Activated T-helper 1 cell treated with anti-CD3 and anti-CD28 coated beads, Interleukin-12 subunit alpha, Interleukin-12 subunit beta, Interleukin-2, Interleukin-4 antibody, amounts not matched to agents 30 ng/mL and 10 ng/mL and 1 ng/mL, durations not matched to agents 14 hours and 24 hours and 36 hours (primary cell): ENCODE data around the gene POTEI. TPM values are rescaled to one million over a fixed set of nuclear protein-coding genes. Genes with fewer than 3 reads are reported as not detected.
"Not testable (repeated sequence)": the region's sequence is repeated elsewhere in the genome, so short reads cannot be mapped to it uniquely, and the experiment has no call there.

ENCODE experiments used
- DNase-seq: peaks from one replicate; pipeline ENCODE4 v3.0.0; 2021; ENCODE audit warnings: low spot score
- H3K27ac Mint-ChIP-seq: one replicate; pipeline ENCODE4 v1.8.0; 2021; ENCODE audit warnings: mild to moderate bottlenecking, mixed read lengths
- H3K27me3 Mint-ChIP-seq: one replicate; pipeline ENCODE4 v1.8.0; 2022; ENCODE audit warnings: mild to moderate bottlenecking, moderate library complexity, mixed read lengths; ENCODE audit not compliant: insufficient read depth
- H3K36me3 Mint-ChIP-seq: one replicate; pipeline ENCODE4 v1.8.0; 2021; ENCODE audit warnings: low read depth, mixed read lengths
- H3K4me1 Mint-ChIP-seq: one replicate; pipeline ENCODE4 v1.8.0; 2021; ENCODE audit warnings: low read depth, mixed read lengths
- H3K4me3 Mint-ChIP-seq: one replicate; pipeline ENCODE4 v1.8.0; 2021; ENCODE audit warnings: mild to moderate bottlenecking, moderate library complexity, mixed read lengths
- H3K9me3 Mint-ChIP-seq: one replicate; pipeline ENCODE4 v1.8.0; 2021; ENCODE audit warnings: mixed read lengths
- intact Hi-C: fragments of 100-400 bp; cut with micrococcal nuclease; formaldehyde crosslinking; loops from one replicate; pipeline ENCODE4 v1.15.1; 2024
- total RNA-seq: library from RNA; stranded (reverse); gene quantifications from 2 replicates; pipeline ENCODE4 v1.2.3, GENCODE V29; 2022

Gene POTEI
- not detected in 2 replicates for total RNA-seq

GRCh38 chr2:130509228-130509627 lies at the start of gene POTEI:
Gene POTEI (minus strand): TSS chr2:130509328. CDS start chr2:130509235, 93 bp downstream.
- H3K36me3 Mint-ChIP-seq, H3K9me3 Mint-ChIP-seq, H3K4me1 Mint-ChIP-seq, H3K27me3 Mint-ChIP-seq, H3K4me3 Mint-ChIP-seq, H3K27ac Mint-ChIP-seq, DNase-seq, intact Hi-C loops: not testable (repeated sequence)

DNA sequence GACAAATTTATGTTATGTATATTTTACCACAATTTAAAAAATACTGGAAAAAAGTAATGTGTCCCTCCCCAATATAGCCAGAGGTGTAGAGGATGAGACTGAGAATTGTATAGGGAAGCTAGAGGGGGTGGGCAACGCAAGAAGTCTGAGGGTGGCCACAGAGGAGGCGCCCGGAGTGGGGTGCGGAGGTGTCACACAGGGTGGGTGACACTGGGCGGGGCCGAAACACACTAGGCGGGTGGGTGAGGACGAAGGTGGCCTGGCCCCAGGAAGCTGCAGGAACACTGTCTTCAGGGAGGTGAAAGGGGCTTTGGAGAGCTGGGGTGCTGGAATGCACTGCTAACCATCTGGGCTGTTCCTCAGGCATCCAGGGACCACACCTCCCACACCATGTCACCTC lies 47.3 kb upstream of the POTEI start:
- H3K27me3 Mint-ChIP-seq, DNase-seq, H3K36me3 Mint-ChIP-seq, H3K4me3 Mint-ChIP-seq, H3K4me1 Mint-ChIP-seq, H3K27ac Mint-ChIP-seq, H3K9me3 Mint-ChIP-seq, intact Hi-C loops: not testable (repeated sequence)

- DNase-seq, H3K4me1 Mint-ChIP-seq, H3K9me3 Mint-ChIP-seq, H3K36me3 Mint-ChIP-seq, H3K27ac Mint-ChIP-seq, H3K27me3 Mint-ChIP-seq, H3K4me3 Mint-ChIP-seq, intact Hi-C loops: not testable (repeated sequence)
Measured at GRCh38 chr2:130554178-130554577, 45.0 kb upstream of the POTEI start.

- H3K9me3 Mint-ChIP-seq, H3K4me3 Mint-ChIP-seq, H3K27ac Mint-ChIP-seq, H3K36me3 Mint-ChIP-seq, intact Hi-C loops, H3K4me1 Mint-ChIP-seq, DNase-seq, H3K27me3 Mint-ChIP-seq: not testable (repeated sequence)
Measured at GRCh38 chr2:130549475-130549874, 40.3 kb upstream of the POTEI start.

GRCh38 chr2:130548418-130548817 lies 39.3 kb upstream of the POTEI start:
- not testable (repeated sequence) for H3K4me3 Mint-ChIP-seq, H3K36me3 Mint-ChIP-seq, H3K9me3 Mint-ChIP-seq

GRCh38 chr2:130544978-130545377 lies 35.9 kb upstream of the POTEI start:
- H3K4me3 Mint-ChIP-seq, intact Hi-C loops, H3K27me3 Mint-ChIP-seq, H3K4me1 Mint-ChIP-seq, H3K27ac Mint-ChIP-seq, DNase-seq, H3K36me3 Mint-ChIP-seq, H3K9me3 Mint-ChIP-seq: not testable (repeated sequence)

More at GRCh38 chr2:130548418-130548817, 39.3 kb upstream of the POTEI start:
- H3K4me1 Mint-ChIP-seq, DNase-seq, intact Hi-C loops, H3K27me3 Mint-ChIP-seq, H3K27ac Mint-ChIP-seq: not testable (repeated sequence)

DNA sequence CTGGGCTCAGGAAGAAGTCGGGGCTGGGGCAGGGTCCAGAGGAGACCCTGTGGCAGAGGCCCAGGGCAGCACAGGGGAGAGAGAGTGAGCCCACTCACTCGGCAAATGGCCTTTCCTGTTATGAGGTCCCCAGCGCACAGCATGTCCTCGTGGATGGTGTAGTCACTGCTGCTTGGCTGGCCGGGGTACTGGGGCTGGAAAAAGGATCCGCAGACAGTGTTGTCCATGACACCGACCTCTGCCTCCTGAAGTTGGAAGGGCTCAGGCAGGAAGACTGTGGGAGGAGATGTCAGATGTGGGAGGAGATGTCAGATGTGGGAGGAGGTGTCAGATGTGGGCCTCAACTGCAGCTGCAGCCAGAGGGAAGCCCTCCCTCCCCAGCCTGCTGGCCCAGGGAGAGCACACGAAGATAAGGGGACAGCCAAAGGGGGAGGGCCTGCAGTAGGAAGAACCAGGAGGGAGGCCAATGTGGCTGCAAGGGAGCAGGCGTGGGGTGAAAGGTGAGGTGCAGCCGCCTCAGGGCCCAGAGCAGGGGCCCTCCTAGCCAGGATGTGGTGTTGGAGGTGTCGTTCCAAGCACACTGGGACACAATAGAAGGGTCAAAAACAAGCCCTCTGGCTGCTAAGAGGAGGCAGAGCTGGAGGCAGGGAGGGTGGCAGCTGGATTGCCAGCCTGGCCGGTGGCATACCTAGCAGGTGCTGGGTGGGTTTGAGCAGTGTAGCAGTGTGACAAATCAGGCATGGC lies 34.8 kb upstream of the POTEI start:
- H3K27me3 Mint-ChIP-seq, H3K27ac Mint-ChIP-seq, H3K9me3 Mint-ChIP-seq, H3K4me1 Mint-ChIP-seq, H3K36me3 Mint-ChIP-seq, H3K4me3 Mint-ChIP-seq, intact Hi-C loops, DNase-seq: not testable (repeated sequence)

GRCh38 chr2:130542789-130543188 lies 33.7 kb upstream of the POTEI start:
- not testable (repeated sequence) for H3K4me1 Mint-ChIP-seq, H3K27ac Mint-ChIP-seq

DNA sequence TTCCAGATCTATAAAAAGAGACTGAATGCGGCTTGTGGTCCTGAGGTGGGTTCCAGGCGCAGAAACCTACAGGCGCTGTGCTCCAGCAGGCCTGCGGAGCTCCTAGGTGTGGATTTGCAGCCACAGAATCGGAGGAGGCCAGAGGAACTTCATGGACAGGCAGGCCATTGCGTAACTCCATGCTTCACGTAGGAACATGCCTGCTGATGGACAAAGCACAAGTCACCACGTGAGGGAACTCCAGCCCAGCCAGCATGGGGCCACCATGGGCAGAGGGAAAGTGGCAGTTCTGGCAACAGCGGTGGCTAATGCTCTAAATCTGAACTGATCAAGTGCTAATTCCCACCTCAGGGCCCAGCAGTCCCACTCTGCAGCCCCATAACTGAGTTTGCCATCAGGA lies 29.1 kb upstream of the POTEI start:
- H3K27ac Mint-ChIP-seq, intact Hi-C loops, DNase-seq, H3K4me3 Mint-ChIP-seq, H3K4me1 Mint-ChIP-seq, H3K36me3 Mint-ChIP-seq, H3K9me3 Mint-ChIP-seq, H3K27me3 Mint-ChIP-seq: not testable (repeated sequence)

More at GRCh38 chr2:130542789-130543188, 33.7 kb upstream of the POTEI start:
- intact Hi-C loops, H3K27me3 Mint-ChIP-seq, H3K4me3 Mint-ChIP-seq, DNase-seq, H3K9me3 Mint-ChIP-seq, H3K36me3 Mint-ChIP-seq: not testable (repeated sequence)

DNA sequence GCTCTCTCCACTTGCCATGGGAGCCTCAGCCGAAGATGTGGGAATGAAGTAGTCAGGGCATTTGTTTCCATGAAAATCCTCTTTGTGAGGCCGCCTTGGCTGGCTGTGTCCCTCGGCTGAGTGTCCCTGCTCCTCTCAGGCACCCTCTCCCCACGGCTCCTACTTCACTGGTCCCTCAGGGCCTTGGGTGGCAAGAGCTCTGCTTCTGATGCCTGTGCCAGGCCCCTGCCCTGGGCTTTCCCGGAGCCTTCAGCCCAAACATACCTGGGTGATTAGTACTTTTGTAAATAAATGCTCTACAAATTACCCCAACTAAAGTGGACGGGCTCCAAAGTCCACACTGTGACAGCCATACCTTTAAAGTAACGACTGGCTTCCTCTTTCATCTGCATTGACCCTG lies 27.5 kb upstream of the POTEI start:
- H3K4me1 Mint-ChIP-seq, H3K4me3 Mint-ChIP-seq, H3K36me3 Mint-ChIP-seq, H3K27me3 Mint-ChIP-seq, DNase-seq, intact Hi-C loops, H3K9me3 Mint-ChIP-seq, H3K27ac Mint-ChIP-seq: not testable (repeated sequence)

GRCh38 chr2:130531672-130532071 lies 22.5 kb upstream of the POTEI start:
- H3K36me3 Mint-ChIP-seq, H3K9me3 Mint-ChIP-seq, H3K4me1 Mint-ChIP-seq, H3K27me3 Mint-ChIP-seq, H3K27ac Mint-ChIP-seq, DNase-seq, intact Hi-C loops, H3K4me3 Mint-ChIP-seq: not testable (repeated sequence)

- H3K4me3 Mint-ChIP-seq, H3K36me3 Mint-ChIP-seq, intact Hi-C loops, DNase-seq, H3K4me1 Mint-ChIP-seq, H3K27ac Mint-ChIP-seq, H3K9me3 Mint-ChIP-seq, H3K27me3 Mint-ChIP-seq: not testable (repeated sequence)
Measured at GRCh38 chr2:130531225-130531624, 22.1 kb upstream of the POTEI start.

DNA sequence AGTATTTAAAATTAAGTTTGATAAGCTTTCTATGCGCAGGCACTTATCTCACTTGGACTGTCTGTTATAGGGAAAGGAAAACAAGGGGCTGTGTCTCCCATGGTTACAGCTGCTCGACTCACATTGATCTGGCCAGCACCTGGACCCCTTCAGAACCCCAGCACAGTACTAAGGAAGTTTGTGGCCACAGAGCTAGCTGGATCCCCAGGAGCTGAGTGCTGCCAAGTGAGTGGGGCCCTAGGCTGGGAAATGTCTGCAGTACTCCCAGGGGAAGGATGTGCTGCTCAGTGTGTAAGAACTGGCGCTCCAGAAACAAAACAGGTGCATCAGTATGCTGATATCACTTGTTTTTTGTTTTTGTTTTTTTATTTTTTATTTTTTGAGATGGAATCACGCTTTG lies 21.1 kb upstream of the POTEI start:
- H3K4me1 Mint-ChIP-seq, H3K36me3 Mint-ChIP-seq, H3K27ac Mint-ChIP-seq, H3K9me3 Mint-ChIP-seq, H3K27me3 Mint-ChIP-seq, DNase-seq, H3K4me3 Mint-ChIP-seq, intact Hi-C loops: not testable (repeated sequence)

DNA sequence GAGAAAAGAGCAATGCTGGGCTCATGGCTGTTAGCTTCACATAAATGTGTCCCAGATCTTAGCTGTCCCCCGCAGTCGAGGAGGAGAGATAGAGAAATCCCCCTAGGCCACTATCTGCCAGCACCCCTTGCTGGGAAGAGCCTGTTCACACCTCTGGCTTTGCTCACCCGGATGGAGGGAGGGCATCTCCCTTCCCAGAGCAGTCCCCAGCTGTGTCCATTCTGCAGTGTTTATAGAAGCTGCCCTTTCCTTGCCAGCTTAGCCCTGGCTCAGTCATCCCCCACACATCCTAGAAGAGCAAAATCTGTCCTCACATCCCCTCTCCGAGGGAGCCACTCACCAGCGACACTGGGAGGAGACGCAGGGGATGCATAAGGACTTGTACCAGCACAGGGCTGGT lies 20.4 kb upstream of the POTEI start:
- H3K9me3 Mint-ChIP-seq, H3K27me3 Mint-ChIP-seq, H3K4me3 Mint-ChIP-seq, H3K4me1 Mint-ChIP-seq, H3K27ac Mint-ChIP-seq, intact Hi-C loops, H3K36me3 Mint-ChIP-seq, DNase-seq: not testable (repeated sequence)
